Measurements from ENCODE around the gene SLC39A11.

GRCh38 chr17:72935984-72936383 lies 156.5 kb downstream of the SLC39A11 start:
- TF ChIP-seq CTCF (IDR thresholded peaks at IDR 0.05; ENCODE audit: low read depth, low read length) = no peak
- no peak for TF ChIP-seq EZH2phosphoT487 (IDR thresholded peaks at IDR 0.05; ENCODE audit: low read depth)

Measured in OCI-LY3 (cell line).